A549 (cell line): ENCODE measurements around the gene OGFOD2. TPM values are rescaled to one million over a fixed set of nuclear protein-coding genes. Genes with fewer than 3 reads are reported as not detected.
A peak's percentile ranks its signal among the peaks of the same experiment; 100 is the strongest.

Experiments used
- ATAC-seq, 2 experiments: fragments of 200-7000 bp in 1 of 2; fragments of >200 bp in 1 of 2; cut with Nextera tagmentation in 1 of 2; cut with Tn5 transposase in 1 of 2; 3 replicates each; pipeline versions ENCODE4 v1.8.0 to v1.9.1; 2018 to 2020; ENCODE audit warnings: mild to moderate bottlenecking in 1 of 2, moderate library complexity in 1 of 2
- CTCF ChIA-PET: fragments of 300-600 bp; sonication (Branson Sonifier 250); formaldehyde crosslinking; extraction: SDS; loops from one replicate; lab custom pipeline; 2021; ENCODE audit warnings: antibody characterized with exemption, inconsistent platforms; lab: Yijun Ruan, JAX
- POLR2A ChIA-PET: fragments of 350-600 bp; formaldehyde crosslinking; extraction: SDS; loops from one replicate; lab custom pipeline; 2021; ENCODE audit warnings: antibody characterized with exemption, inconsistent platforms; lab: Yijun Ruan, JAX
- DNase-seq, 2 experiments: peaks; one replicate each; pipeline versions ENCODE4 v3.0.0 to v3.0.0-alpha.2; 2011 to 2016; ENCODE audit warnings: low read depth in 1 of 2, low spot score in 1 of 2
- FAIRE-seq: peaks from 2 replicates; lab custom pipeline; 2011; peaks lifted over from hg19 to GRCh38; lab: Jason Lieb, UNC
- H3K27ac ChIP-seq, 2 experiments: fragments of >200 bp; sonication (Bioruptor Twin); formaldehyde crosslinking; 3 replicates each; pipeline ENCODE4 v1.5.1; 2016 to 2017
- H3K4me1 ChIP-seq: fragments of >200 bp; sonication (Bioruptor Twin); formaldehyde crosslinking; 3 replicates; pipeline ENCODE4 v1.6.1; 2016
- H3K4me2 ChIP-seq: fragments of >200 bp; sonication (Bioruptor Twin); formaldehyde crosslinking; 3 replicates; pipeline ENCODE4 v1.6.1; 2016
- H3K4me3 ChIP-seq: fragments of >200 bp; sonication (Bioruptor Twin); formaldehyde crosslinking; 3 replicates; pipeline ENCODE4 v1.5.1; 2016
- H3K9me3 ChIP-seq: fragments of >200 bp; sonication (Bioruptor Twin); formaldehyde crosslinking; 3 replicates; pipeline ENCODE4 v1.6.1; 2016
- BHLHE40 ChIP-seq: IDR thresholded peaks from 2 replicates; pipeline ENCODE4 v1.6.1; 2012; ENCODE audit warnings: low read depth, low read length, inconsistent platforms
- CEBPB ChIP-seq, 2 experiments: fragments of >200 bp in 1 of 2; sonication (Bioruptor Twin) in 1 of 2; formaldehyde crosslinking in 1 of 2; IDR thresholded peaks; 2 replicates each; pipeline ENCODE4 v1.6.1; 2012 to 2016
- CHD2 ChIP-seq: fragments of 150-350 bp; IDR thresholded peaks from 2 replicates; pipeline ENCODE4 v1.6.1; 2014; ENCODE audit warnings: low read length; ENCODE audit not compliant: partially characterized antibody
- CTCF ChIP-seq: fragments of >200 bp; sonication (Bioruptor Twin); formaldehyde crosslinking; IDR thresholded peaks from 3 replicates; pipeline ENCODE4 v1.5.1; 2016
- E2F6 ChIP-seq: IDR thresholded peaks from 2 replicates; pipeline ENCODE4 v1.6.1; 2012; ENCODE audit warnings: low read depth, borderline replicate concordance
- EHF ChIP-seq: fragments of 250-450 bp; sonication (Bioruptor Pico); IDR thresholded peaks from 2 replicates; pipeline ENCODE4 v1.5.0; 2020; ENCODE audit warnings: mild to moderate bottlenecking
- FOXS1 ChIP-seq: fragments of 250-450 bp; sonication (Bioruptor Pico); IDR thresholded peaks from 2 replicates; pipeline ENCODE4 v1.5.0; 2020; ENCODE audit warnings: mild to moderate bottlenecking, moderate library complexity
- HDAC2 ChIP-seq: fragments of 200-600 bp; sonication (generic); IDR thresholded peaks from 2 replicates; pipeline ENCODE4 v1.6.1; 2016
- HES2 ChIP-seq: fragments of >200 bp; sonication (Bioruptor Twin); formaldehyde crosslinking; IDR thresholded peaks from 2 replicates; pipeline ENCODE4 v1.6.1; 2016
- HOXB13 ChIP-seq: fragments of 250-450 bp; sonication (Bioruptor Pico); IDR thresholded peaks from 2 replicates; pipeline ENCODE4 v1.5.0; 2020; ENCODE audit warnings: low read depth, mild to moderate bottlenecking, moderate library complexity
- HOXB5 ChIP-seq: fragments of 250-450 bp; sonication (Bioruptor Pico); IDR thresholded peaks from 2 replicates; pipeline ENCODE4 v1.5.0; 2020; ENCODE audit warnings: mild to moderate bottlenecking, moderate library complexity
- JUN ChIP-seq, 2 experiments: fragments of >200 bp; sonication (Bioruptor Twin); formaldehyde crosslinking; IDR thresholded peaks; 2 replicates in 1 of 2; 3 replicates in 1 of 2; pipeline ENCODE4 v1.6.1; 2016 to 2017
- PHF8 ChIP-seq: fragments of 200-600 bp; sonication (generic); IDR thresholded peaks from 2 replicates; pipeline ENCODE4 v1.6.1; 2016; ENCODE audit warnings: low read depth, mild to moderate bottlenecking, antibody characterized with exemption, moderate library complexity, borderline replicate concordance
- RAD21 ChIP-seq, 2 experiments: fragments of >200 bp in 1 of 2; sonication (Bioruptor Twin) in 1 of 2; formaldehyde crosslinking in 1 of 2; IDR thresholded peaks in 1 of 2; conservative IDR thresholded peaks in 1 of 2; 2 replicates in 1 of 2; 3 replicates in 1 of 2; pipeline ENCODE4 v1.6.1; 2012 to 2018; ENCODE audit warnings: inconsistent platforms in 1 of 2
- RNF2 ChIP-seq: fragments of 200-600 bp; sonication (generic); IDR thresholded peaks from 2 replicates; pipeline ENCODE4 v1.6.1; 2016; ENCODE audit warnings: low read depth, mild to moderate bottlenecking, antibody characterized with exemption, moderate library complexity, borderline replicate concordance
- ZFP36 ChIP-seq: fragments of 450-650 bp; IDR thresholded peaks from 2 replicates; pipeline ENCODE4 v1.6.1; 2014; ENCODE audit warnings: borderline replicate concordance; ENCODE audit not compliant: partially characterized antibody
- WGBS: methylation state at CpG from one replicate; pipeline ENCODE4 v1.1.6; 2017; ENCODE audit errors: missing lambda C conversion rate; 5-methylcytosine and 5-hydroxymethylcytosine counted together
- polyA plus RNA-seq, 4 experiments: library from polyadenylated mRNA; depleted of rRNA in 3 of 4; stranded (reverse); fragments of >200 nt; fragmentation: RNase III in 1 of 4; extraction: RNeasy Plus Mini Kit Qiagen cat#74134 plus additional on column Dnase treatment in 1 of 4; gene quantifications; 2 replicates in 3 of 4; 3 replicates in 1 of 4; pipeline ENCODE4 v1.2.3, GENCODE V29; 2011 to 2017
- TF ChIP-seq, protein P1 (sequence below): fragments of 250-450 bp; sonication (Bioruptor Pico); IDR thresholded peaks from 2 replicates; pipeline ENCODE4 v1.5.0; 2021; ENCODE audit warnings: mild to moderate bottlenecking, moderate library complexity, borderline replicate concordance
- TF ChIP-seq, protein P2 (sequence below): IDR thresholded peaks from 2 replicates; pipeline ENCODE4 v1.6.1; 2012

Gene OGFOD2
- polyA plus RNA-seq, 2 of the 4 experiments (the other 2 are of a cell fraction), result 11.0 to 18.2 TPM

- no peak for DNase-seq
- ChIA-PET CTCF (interaction anchor here (0.9 to 4.8 kb wide), 4 partner anchors 9 to 256 kb away, joined by 3 to 26 read pairs (median 4); no protein-coding TSS in a partner anchor), POLR2A (interaction anchor here (1.5 kb wide), 1 partner anchor 252 kb away, joined by 7 read pairs; the partner anchor contains the start of genes MPHOSPH9 and MTRFR)
- Histone ChIP-seq H3K4me1 (peaks cover 23% of the 10 kb centered on the region), H3K9me3 (no peaks in the 10 kb centered on the region), H3K27ac (peak overlapping the region; percentile 92 to 99), H3K4me3 (peak overlapping the region; percentile 69), H3K4me2 (peak overlapping the region; percentile 85)
- ATAC-seq, result peak; percentile 7 to 44; a peak in 5 of 6 replicates
- TF ChIP-seq BHLHE40, result no peak
- peak; percentile 46; the same call in 1 of the 2 replicates for TF ChIP-seq RNF2
- peak; percentile 1; the same call in 1 of the 2 replicates for TF ChIP-seq E2F6
- no peak; a peak in 1 of 5 replicates for TF ChIP-seq RAD21 (conservative IDR thresholded peaks at IDR 0.05 in 1 of 2, IDR thresholded peaks at IDR 0.05 in 1 of 2)
- TF ChIP-seq PHF8, result 0 out of 2 replicates have a peak, but pooled peaks have one; percentile 5
- FAIRE-seq, result no peak
- under 1% methylated on average over 18 of the region's 40 CpGs for WGBS
Observed at GRCh38 chr12:122981036-122981471, 6.0 kb downstream of the OGFOD2 start.

DNA sequence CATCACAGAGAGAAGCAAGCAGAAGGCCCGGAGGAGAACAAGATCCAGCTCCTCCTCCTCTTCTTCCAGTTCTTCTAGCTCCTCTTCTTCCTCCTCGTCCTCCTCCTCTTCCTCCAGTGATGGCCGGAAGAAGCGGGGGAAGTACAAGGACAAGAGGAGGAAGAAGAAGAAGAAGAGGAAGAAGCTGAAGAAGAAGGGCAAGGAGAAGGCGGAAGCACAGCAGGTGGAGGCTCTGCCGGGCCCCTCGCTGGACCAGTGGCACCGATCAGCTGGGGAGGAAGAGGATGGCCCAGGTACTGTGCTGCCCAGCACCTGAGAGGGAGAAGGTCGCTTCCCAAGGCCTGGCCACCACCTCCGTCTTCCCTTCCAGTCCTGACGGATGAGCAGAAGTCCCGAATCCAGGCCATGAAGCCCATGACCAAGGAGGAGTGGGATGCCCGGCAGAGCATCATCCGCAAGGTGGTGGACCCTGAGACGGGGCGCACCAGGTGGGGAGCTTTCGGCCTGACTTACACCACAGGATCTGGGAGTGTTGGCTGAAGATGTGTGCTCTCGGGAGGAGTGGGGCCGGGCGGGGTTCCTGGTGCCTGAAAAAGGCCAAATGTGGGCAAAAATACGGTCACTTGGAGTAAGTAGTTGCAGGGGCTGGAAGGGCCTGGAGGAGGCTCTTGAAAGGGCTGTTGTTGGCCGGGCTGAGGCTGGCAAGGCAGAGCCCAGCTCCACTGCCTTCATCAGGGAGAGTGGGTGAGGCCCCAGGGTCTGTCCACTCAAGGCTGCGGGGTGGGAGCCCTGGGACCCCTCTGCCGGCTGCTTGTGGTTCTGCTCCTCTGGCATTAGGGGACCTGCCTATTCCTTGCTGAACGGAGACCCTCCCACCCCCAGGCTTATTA is 6.8 kb downstream of the OGFOD2 start:
- DNase-seq, result no peak
- H3K4me2 ChIP-seq, result peak overlapping the region; percentile 85
- peak overlapping the region; percentile 92 to 99 for H3K27ac ChIP-seq
- TF ChIP-seq, protein P1, sequence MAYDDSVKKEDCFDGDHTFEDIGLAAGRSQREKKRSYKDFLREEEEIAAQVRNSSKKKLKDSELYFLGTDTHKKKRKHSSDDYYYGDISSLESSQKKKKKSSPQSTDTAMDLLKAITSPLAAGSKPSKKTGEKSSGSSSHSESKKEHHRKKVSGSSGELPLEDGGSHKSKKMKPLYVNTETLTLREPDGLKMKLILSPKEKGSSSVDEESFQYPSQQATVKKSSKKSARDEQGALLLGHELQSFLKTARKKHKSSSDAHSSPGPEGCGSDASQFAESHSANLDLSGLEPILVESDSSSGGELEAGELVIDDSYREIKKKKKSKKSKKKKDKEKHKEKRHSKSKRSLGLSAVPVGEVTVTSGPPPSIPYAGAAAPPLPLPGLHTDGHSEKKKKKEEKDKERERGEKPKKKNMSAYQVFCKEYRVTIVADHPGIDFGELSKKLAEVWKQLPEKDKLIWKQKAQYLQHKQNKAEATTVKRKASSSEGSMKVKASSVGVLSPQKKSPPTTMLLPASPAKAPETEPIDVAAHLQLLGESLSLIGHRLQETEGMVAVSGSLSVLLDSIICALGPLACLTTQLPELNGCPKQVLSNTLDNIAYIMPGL, result no peak
- no peak for TF ChIP-seq CEBPB (IDR thresholded peaks at IDR 0.05)
- POLR2A ChIA-PET, result interaction anchor here (1.5 kb wide), 1 partner anchor 251 kb away, joined by 7 read pairs; the partner anchor contains the start of genes MPHOSPH9 and MTRFR
- peak overlapping the region; percentile 69 for H3K4me3 ChIP-seq
- H3K9me3 ChIP-seq, result no peaks in the 10 kb centered on the region
- FAIRE-seq, result no peak
- peaks cover 16% of the 10 kb centered on the region for H3K4me1 ChIP-seq
- 86% methylated on average over 25 of the region's 25 CpGs for WGBS
- CTCF ChIA-PET, result interaction anchor here (0.9 to 4.8 kb wide), 6 partner anchors 8 to 256 kb away, joined by 3 to 26 read pairs (median 4); partner anchors contain the start of gene ABCB9
- ATAC-seq, result 0 out of 6 replicates have a peak, but pooled peaks of 1 of the 2 experiments have one; percentile 1

- 73% methylated on average over 8 of the region's 11 CpGs for WGBS
- ChIA-PET CTCF (interaction anchor here (1.1 to 4.8 kb wide), 5 partner anchors 10 to 255 kb away, joined by 3 to 26 read pairs (median 5); partner anchors contain the start of gene ABCB9), POLR2A (interaction anchor here (1.5 kb wide), 1 partner anchor 250 kb away, joined by 7 read pairs; the partner anchor contains the start of genes MPHOSPH9 and MTRFR)
- no peak for DNase-seq
- no peak for ATAC-seq
- TF ChIP-seq HOXB5 (no peak), ZFP36 (no peak)
- TF ChIP-seq, all 56 proteins: peak for 0
- Histone ChIP-seq H3K9me3 (no peaks in the 10 kb centered on the region), H3K4me1 (peaks cover 16% of the 10 kb centered on the region), H3K27ac (peak overlapping the region in 1 of 2 experiments; percentile 19; a peak in 1 of 6 replicates), H3K4me2 (peak overlapping the region; percentile 85), H3K4me3 (no peak overlapping the region)
- no peak for FAIRE-seq
Observed at GRCh38 chr12:122982477-122982815, 7.4 kb downstream of the OGFOD2 start.

DNA sequence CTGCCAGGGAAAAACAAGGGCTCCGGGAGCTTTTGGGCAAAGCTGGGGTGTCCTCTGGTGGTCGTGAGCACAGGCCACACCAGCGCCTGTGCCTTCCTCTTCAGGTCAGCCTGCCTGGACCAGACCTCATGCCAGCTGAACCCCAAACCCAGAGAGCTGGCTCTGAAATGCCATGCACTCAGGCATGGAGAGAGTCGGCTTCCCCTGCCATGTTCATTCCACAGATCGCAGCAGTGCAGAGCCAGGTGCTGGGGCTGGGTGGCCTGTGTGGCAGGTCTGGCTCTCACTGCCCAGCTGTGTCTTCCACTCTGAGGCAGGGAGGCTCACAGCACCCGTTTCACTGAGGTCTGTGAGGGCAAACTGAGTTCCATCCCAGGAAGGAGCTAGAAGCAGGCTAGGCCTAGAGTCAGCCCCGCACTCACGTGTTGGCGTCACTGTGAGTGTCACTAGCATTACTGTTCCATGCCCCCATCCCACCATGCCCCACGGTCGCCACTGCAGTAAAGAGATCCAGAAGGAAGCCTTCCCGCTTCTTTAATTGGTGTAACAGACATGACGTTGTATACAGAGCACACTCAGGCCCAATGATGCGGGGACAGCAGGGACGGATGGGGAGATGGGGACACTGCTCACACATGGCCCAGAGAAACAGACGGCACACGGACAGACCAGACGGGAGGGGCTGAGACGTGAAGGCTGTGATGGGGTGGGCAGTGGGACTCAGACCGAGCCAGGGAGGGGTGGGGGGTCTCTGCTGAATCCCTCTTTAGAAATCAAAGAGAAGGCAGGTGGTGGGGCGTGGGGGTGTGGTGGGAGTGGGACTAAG is 8.1 kb downstream of the OGFOD2 start:
- 90% methylated on average over 20 of the region's 21 CpGs for WGBS
- Histone ChIP-seq H3K9me3 (no peaks in the 10 kb centered on the region), H3K4me1 (peaks cover 16% of the 10 kb centered on the region), H3K4me3 (no peak overlapping the region), H3K4me2 (no peak overlapping the region; the same call in 2 of the 3 replicates), H3K27ac (peak overlapping the region in 1 of 2 experiments; percentile 30; a peak in 1 of 6 replicates)
- DNase-seq (no peak), ATAC-seq (no peak), FAIRE-seq (no peak)
- ChIA-PET CTCF (interaction anchor here (0.5 to 4.8 kb wide), 5 partner anchors 9 to 254 kb away, joined by 3 to 26 read pairs (median 4); partner anchors contain the start of gene ABCB9), POLR2A (interaction anchor here (1.0 kb wide), 1 partner anchor 250 kb away, joined by 3 read pairs; the partner anchor contains the start of gene MPHOSPH9)
- TF ChIP-seq HOXB13 (CRISPR knock-in tag) (no peak), HES2 (no peak), RAD21 (conservative IDR thresholded peaks at IDR 0.05 in 1 of 2, IDR thresholded peaks at IDR 0.05 in 1 of 2) (no peak), CHD2 (no peak), HDAC2 (no peak), RNF2 (no peak), CEBPB (IDR thresholded peaks at IDR 0.05) (no peak), CTCF (no peak), JUN (IDR thresholded peaks at IDR 0.05) (no peak), EHF (no peak), FOXS1 (CRISPR knock-in tag) (no peak)
- TF ChIP-seq, protein P2, sequence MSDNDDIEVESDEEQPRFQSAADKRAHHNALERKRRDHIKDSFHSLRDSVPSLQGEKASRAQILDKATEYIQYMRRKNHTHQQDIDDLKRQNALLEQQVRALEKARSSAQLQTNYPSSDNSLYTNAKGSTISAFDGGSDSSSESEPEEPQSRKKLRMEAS, result no peak
